HepG2 (cell line): ENCODE measurements around the gene PRRT2. TPM values are rescaled to one million over a fixed set of nuclear protein-coding genes. Genes with fewer than 3 reads are reported as not detected.

ENCODE experiments used
- CBX1 ChIP-seq: IDR thresholded peaks from one replicate; pipeline ENCODE4 v1.6.1; 2016; ENCODE audit warnings: antibody characterized with exemption, low read depth
- HOMEZ ChIP-seq: IDR thresholded peaks from 2 replicates; pipeline ENCODE4 v1.6.1; 2016; ENCODE audit warnings: low read depth
- JUN ChIP-seq: sonication (generic); formaldehyde crosslinking; IDR thresholded peaks from 2 replicates; pipeline ENCODE4 v1.4.0; 2020; ENCODE audit warnings: mild to moderate bottlenecking, missing genetic modification reagents
- KDM1A ChIP-seq: IDR thresholded peaks from 2 replicates; pipeline ENCODE4 v1.6.1; 2016; ENCODE audit warnings: missing compliant biosample characterization
- MAFF ChIP-seq: IDR thresholded peaks from 2 replicates; pipeline ENCODE4 v1.6.1; 2011; ENCODE audit warnings: low read depth, low read length, improper control_type of control experiment
- MATR3 ChIP-seq: sonication (generic); formaldehyde crosslinking; IDR thresholded peaks from 2 replicates; pipeline ENCODE4 v1.4.0; 2020; ENCODE audit warnings: missing genetic modification reagents
- MTA3 ChIP-seq: sonication (generic); formaldehyde crosslinking; IDR thresholded peaks from 2 replicates; pipeline ENCODE4 v1.4.0; 2020; ENCODE audit warnings: missing genetic modification reagents
- NR2F6 ChIP-seq, 2 experiments: IDR thresholded peaks; 2 replicates each; pipeline ENCODE4 v1.6.1; 2016; ENCODE audit warnings: antibody characterized with exemption in 1 of 2, mild to moderate bottlenecking in 1 of 2
- PAWR ChIP-seq: sonication (generic); formaldehyde crosslinking; IDR thresholded peaks from 2 replicates; pipeline ENCODE4 v1.4.0; 2020; ENCODE audit warnings: missing genetic modification reagents, mild to moderate bottlenecking, borderline replicate concordance
- PHB2 ChIP-seq: fragments of 450-650 bp; IDR thresholded peaks from 2 replicates; pipeline ENCODE4 v1.6.1; 2018; ENCODE audit not compliant: partially characterized antibody
- PRDM15 ChIP-seq: sonication (generic); formaldehyde crosslinking; IDR thresholded peaks from 2 replicates; pipeline ENCODE4 v1.4.0; 2020; ENCODE audit warnings: missing genetic modification reagents
- ZFP36L1 ChIP-seq: sonication (generic); formaldehyde crosslinking; IDR thresholded peaks from 2 replicates; pipeline ENCODE4 v1.8.0; 2022; ENCODE audit warnings: mild to moderate bottlenecking, missing genetic modification reagents, moderate library complexity
- ZNF331 ChIP-seq: sonication (generic); formaldehyde crosslinking; IDR thresholded peaks from 2 replicates; pipeline ENCODE4 v1.4.0; 2020; ENCODE audit warnings: missing genetic modification reagents
- ZNF33B ChIP-seq: sonication (generic); formaldehyde crosslinking; IDR thresholded peaks from 2 replicates; pipeline ENCODE4 v1.5.1; 2020; ENCODE audit warnings: mild to moderate bottlenecking, missing genetic modification reagents
- ZNF670 ChIP-seq: sonication (generic); formaldehyde crosslinking; IDR thresholded peaks from 2 replicates; pipeline ENCODE4 v1.8.0; 2022; ENCODE audit warnings: mild to moderate bottlenecking, missing genetic modification reagents, borderline replicate concordance
- polyA plus RNA-seq, 8 experiments: library from polyadenylated mRNA; depleted of rRNA in 3 of 8; stranded (reverse) in 7 of 8; unstranded in 1 of 8; fragments of >200 nt; fragmentation: Illumina TruSeq in 4 of 8; extraction: Trizol in 4 of 8; gene quantifications; 2 replicates each; pipeline versions ENCODE4 v1.2.1 to v1.2.3, GENCODE V29; 2011 to 2016; ENCODE audit warnings: low read depth in 4 of 8, missing spikeins in 1 of 8, mixed read lengths in 1 of 8; ENCODE audit not compliant: insufficient read depth in 1 of 8
- total RNA-seq, 5 experiments: library from RNA; depleted of rRNA; stranded (reverse); fragments of >200 nt; fragmentation: Illumina TruSeq; extraction: Trizol; gene quantifications; 2 replicates each; pipeline ENCODE4 v1.2.3, GENCODE V29; 2016; ENCODE audit warnings: low read depth in 1 of 5
- TF ChIP-seq, protein P1 (sequence below): sonication (generic); formaldehyde crosslinking; IDR thresholded peaks from 2 replicates; pipeline ENCODE4 v1.8.1; 2023; ENCODE audit warnings: missing genetic modification reagents, mild to moderate bottlenecking, borderline replicate concordance
- TF ChIP-seq, protein P2 (sequence below): sonication (generic); formaldehyde crosslinking; IDR thresholded peaks from 2 replicates; pipeline ENCODE4 v1.4.0; 2020; ENCODE audit warnings: missing genetic modification reagents, borderline replicate concordance
- TF ChIP-seq, protein P3 (sequence below): sonication (generic); formaldehyde crosslinking; IDR thresholded peaks from 2 replicates; pipeline ENCODE4 v1.4.0; 2020; ENCODE audit warnings: missing genetic modification reagents, mild to moderate bottlenecking, borderline replicate concordance
- TF ChIP-seq, protein P4 (sequence below): IDR thresholded peaks from 2 replicates; pipeline ENCODE4 v1.6.1; 2016

Gene PRRT2
- total and polyA plus RNA-seq, 2 of the 13 experiments (the other 11 are each of a cell fraction or from before 2014, with no cell fraction given): 0.51 to 1.1 TPM

- TF ChIP-seq PRDM15 (CRISPR knock-in tag) (no peak), MAFF (no peak), MATR3 (CRISPR knock-in tag) (no peak), ZNF33B (peak; percentile 77; the same call in 1 of the 2 replicates), ZNF331 (CRISPR knock-in tag) (peak; percentile 79), PHB2 (no peak), PAWR (no peak), NR2F6 (IDR thresholded peaks at IDR 0.05) (no peak), NR2F6 (CRISPR knock-in tag; IDR thresholded peaks at IDR 0.05) (peak; percentile 59; the same call in 1 of the 2 replicates), HOMEZ (0 out of 2 replicates have a peak, but pooled peaks have one; percentile 48), ZFP36L1 (CRISPR knock-in tag) (no peak), ZNF670 (CRISPR knock-in tag) (no peak; the same call in 1 of the 2 replicates), CBX1 (peak; percentile 71), KDM1A (CRISPR knock-in tag) (no peak), MTA3 (no peak), JUN (CRISPR knock-in tag) (no peak)
- TF ChIP-seq, protein P1, sequence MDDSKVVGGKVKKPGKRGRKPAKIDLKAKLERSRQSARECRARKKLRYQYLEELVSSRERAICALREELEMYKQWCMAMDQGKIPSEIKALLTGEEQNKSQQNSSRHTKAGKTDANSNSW (CRISPR knock-in tag): peak; percentile 56; the same call in 1 of the 2 replicates
- TF ChIP-seq, protein P2, sequence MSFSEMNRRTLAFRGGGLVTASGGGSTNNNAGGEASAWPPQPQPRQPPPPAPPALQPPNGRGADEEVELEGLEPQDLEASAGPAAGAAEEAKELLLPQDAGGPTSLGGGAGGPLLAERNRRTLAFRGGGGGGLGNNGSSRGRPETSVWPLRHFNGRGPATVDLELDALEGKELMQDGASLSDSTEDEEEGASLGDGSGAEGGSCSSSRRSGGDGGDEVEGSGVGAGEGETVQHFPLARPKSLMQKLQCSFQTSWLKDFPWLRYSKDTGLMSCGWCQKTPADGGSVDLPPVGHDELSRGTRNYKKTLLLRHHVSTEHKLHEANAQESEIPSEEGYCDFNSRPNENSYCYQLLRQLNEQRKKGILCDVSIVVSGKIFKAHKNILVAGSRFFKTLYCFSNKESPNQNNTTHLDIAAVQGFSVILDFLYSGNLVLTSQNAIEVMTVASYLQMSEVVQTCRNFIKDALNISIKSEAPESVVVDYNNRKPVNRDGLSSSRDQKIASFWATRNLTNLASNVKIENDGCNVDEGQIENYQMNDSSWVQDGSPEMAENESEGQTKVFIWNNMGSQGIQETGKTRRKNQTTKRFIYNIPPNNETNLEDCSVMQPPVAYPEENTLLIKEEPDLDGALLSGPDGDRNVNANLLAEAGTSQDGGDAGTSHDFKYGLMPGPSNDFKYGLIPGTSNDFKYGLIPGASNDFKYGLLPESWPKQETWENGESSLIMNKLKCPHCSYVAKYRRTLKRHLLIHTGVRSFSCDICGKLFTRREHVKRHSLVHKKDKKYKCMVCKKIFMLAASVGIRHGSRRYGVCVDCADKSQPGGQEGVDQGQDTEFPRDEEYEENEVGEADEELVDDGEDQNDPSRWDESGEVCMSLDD (CRISPR knock-in tag): no peak
- TF ChIP-seq, protein P3, sequence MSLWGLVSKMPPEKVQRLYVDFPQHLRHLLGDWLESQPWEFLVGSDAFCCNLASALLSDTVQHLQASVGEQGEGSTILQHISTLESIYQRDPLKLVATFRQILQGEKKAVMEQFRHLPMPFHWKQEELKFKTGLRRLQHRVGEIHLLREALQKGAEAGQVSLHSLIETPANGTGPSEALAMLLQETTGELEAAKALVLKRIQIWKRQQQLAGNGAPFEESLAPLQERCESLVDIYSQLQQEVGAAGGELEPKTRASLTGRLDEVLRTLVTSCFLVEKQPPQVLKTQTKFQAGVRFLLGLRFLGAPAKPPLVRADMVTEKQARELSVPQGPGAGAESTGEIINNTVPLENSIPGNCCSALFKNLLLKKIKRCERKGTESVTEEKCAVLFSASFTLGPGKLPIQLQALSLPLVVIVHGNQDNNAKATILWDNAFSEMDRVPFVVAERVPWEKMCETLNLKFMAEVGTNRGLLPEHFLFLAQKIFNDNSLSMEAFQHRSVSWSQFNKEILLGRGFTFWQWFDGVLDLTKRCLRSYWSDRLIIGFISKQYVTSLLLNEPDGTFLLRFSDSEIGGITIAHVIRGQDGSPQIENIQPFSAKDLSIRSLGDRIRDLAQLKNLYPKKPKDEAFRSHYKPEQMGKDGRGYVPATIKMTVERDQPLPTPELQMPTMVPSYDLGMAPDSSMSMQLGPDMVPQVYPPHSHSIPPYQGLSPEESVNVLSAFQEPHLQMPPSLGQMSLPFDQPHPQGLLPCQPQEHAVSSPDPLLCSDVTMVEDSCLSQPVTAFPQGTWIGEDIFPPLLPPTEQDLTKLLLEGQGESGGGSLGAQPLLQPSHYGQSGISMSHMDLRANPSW (CRISPR knock-in tag): no peak
- TF ChIP-seq, protein P4, sequence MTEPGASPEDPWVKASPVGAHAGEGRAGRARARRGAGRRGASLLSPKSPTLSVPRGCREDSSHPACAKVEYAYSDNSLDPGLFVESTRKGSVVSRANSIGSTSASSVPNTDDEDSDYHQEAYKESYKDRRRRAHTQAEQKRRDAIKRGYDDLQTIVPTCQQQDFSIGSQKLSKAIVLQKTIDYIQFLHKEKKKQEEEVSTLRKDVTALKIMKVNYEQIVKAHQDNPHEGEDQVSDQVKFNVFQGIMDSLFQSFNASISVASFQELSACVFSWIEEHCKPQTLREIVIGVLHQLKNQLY: peak; percentile 36; the same call in 1 of the 2 replicates
Measured at GRCh38 chr16:29784901-29785500, 27.0 kb upstream of the PRRT2 start (continued).
